ENCODE measurements around the gene DCLK1.

DNA sequence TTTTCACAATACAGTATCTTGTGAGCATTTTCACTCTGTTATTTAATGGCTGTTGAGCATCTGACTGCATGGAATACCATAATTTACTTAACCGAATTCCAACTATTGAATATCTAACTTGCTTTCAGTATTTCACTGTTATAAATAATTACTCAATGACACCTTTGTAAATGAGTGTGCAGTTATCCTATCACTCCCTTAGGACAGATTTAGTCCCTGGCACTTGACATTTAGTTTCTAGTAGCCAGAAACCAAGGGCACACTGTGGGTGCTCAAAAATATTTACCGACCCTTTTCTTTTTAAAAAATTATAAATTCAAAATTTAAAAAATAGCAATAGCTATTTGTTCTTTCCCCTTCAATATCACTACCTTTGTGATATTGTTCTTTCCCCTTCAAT lies 258.8 kb downstream of the DCLK1 start:
- TF ChIP-seq, protein P1, sequence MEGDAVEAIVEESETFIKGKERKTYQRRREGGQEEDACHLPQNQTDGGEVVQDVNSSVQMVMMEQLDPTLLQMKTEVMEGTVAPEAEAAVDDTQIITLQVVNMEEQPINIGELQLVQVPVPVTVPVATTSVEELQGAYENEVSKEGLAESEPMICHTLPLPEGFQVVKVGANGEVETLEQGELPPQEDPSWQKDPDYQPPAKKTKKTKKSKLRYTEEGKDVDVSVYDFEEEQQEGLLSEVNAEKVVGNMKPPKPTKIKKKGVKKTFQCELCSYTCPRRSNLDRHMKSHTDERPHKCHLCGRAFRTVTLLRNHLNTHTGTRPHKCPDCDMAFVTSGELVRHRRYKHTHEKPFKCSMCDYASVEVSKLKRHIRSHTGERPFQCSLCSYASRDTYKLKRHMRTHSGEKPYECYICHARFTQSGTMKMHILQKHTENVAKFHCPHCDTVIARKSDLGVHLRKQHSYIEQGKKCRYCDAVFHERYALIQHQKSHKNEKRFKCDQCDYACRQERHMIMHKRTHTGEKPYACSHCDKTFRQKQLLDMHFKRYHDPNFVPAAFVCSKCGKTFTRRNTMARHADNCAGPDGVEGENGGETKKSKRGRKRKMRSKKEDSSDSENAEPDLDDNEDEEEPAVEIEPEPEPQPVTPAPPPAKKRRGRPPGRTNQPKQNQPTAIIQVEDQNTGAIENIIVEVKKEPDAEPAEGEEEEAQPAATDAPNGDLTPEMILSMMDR (IDR thresholded peaks at IDR 0.05), result no peak
- TF ChIP-seq POLR2A (IDR thresholded peaks at IDR 0.05), result no peak

Measured in right lobe of liver (tissue), 4 donors.